HEK293T (cell line): ENCODE results near the gene SLAIN1.

Experiments used
- CTCF ChIA-PET: fragments of 350-600 bp; formaldehyde crosslinking; extraction: SDS; loops from one replicate; lab custom pipeline; 2021; ENCODE audit warnings: antibody characterized with exemption, inconsistent platforms; lab: Yijun Ruan, JAX
- POLR2A ChIA-PET: fragments of 350-600 bp; formaldehyde crosslinking; extraction: SDS; loops from one replicate; lab custom pipeline; 2020; ENCODE audit warnings: antibody characterized with exemption, inconsistent platforms; lab: Yijun Ruan, JAX
- DNase-seq: peaks from one replicate; pipeline ENCODE4 v3.0.0; 2012; ENCODE audit warnings: mixed read lengths; ENCODE audit errors: extremely low spot score
- ARNT ChIP-seq: fragments of 450-650 bp; IDR thresholded peaks from 2 replicates; pipeline ENCODE4 v1.6.1; 2017; ENCODE audit warnings: mild to moderate bottlenecking
- BHLHE40 ChIP-seq: fragments of 450-650 bp; IDR thresholded peaks from 2 replicates; pipeline ENCODE4 v1.6.1; 2016; ENCODE audit warnings: mild to moderate bottlenecking, moderate library complexity, borderline replicate concordance
- CTBP1 ChIP-seq: fragments of 450-650 bp; IDR thresholded peaks from 2 replicates; pipeline ENCODE4 v1.6.1; 2016; ENCODE audit warnings: borderline replicate concordance
- ELF4 ChIP-seq: fragments of 450-650 bp; IDR thresholded peaks from 2 replicates; pipeline ENCODE4 v1.6.1; 2017; ENCODE audit warnings: antibody characterized with exemption
- FOXA1 ChIP-seq: fragments of 450-650 bp; IDR thresholded peaks from 2 replicates; pipeline ENCODE4 v1.6.1; 2016; ENCODE audit warnings: mild to moderate bottlenecking
- FOXK2 ChIP-seq: fragments of 450-650 bp; IDR thresholded peaks from 2 replicates; pipeline ENCODE4 v1.6.1; 2016; ENCODE audit warnings: mild to moderate bottlenecking
- FOXM1 ChIP-seq: fragments of 450-650 bp; IDR thresholded peaks from 2 replicates; pipeline ENCODE4 v1.6.1; 2017; ENCODE audit warnings: mild to moderate bottlenecking, borderline replicate concordance
- HDGF ChIP-seq: fragments of 450-650 bp; IDR thresholded peaks from 2 replicates; pipeline ENCODE4 v1.6.1; 2017; ENCODE audit warnings: antibody characterized with exemption, borderline replicate concordance
- L3MBTL2 ChIP-seq: fragments of 450-650 bp; conservative IDR thresholded peaks from 2 replicates; pipeline ENCODE4 v1.6.1; 2016; ENCODE audit warnings: mild to moderate bottlenecking
- LEF1 ChIP-seq: fragments of 450-650 bp; IDR thresholded peaks from 2 replicates; pipeline ENCODE4 v1.6.1; 2017; ENCODE audit warnings: mild to moderate bottlenecking, borderline replicate concordance
- NFRKB ChIP-seq: fragments of 450-650 bp; IDR thresholded peaks from 2 replicates; pipeline ENCODE4 v1.6.1; 2016; ENCODE audit warnings: mild to moderate bottlenecking, moderate library complexity
- PKNOX1 ChIP-seq: fragments of 450-650 bp; IDR thresholded peaks from 2 replicates; pipeline ENCODE4 v1.6.1; 2016
- SP1 ChIP-seq: fragments of 450-650 bp; IDR thresholded peaks from 2 replicates; pipeline ENCODE4 v1.6.1; 2017
- SUZ12 ChIP-seq: fragments of 450-650 bp; IDR thresholded peaks from 2 replicates; pipeline ENCODE4 v1.6.1; 2016; ENCODE audit warnings: mild to moderate bottlenecking
- TARDBP ChIP-seq: fragments of 450-650 bp; IDR thresholded peaks from 2 replicates; pipeline ENCODE4 v1.6.1; 2016
- ZNF384 ChIP-seq: fragments of 450-650 bp; IDR thresholded peaks from 2 replicates; pipeline ENCODE4 v1.6.1; 2016

SLAIN1 gene

GRCh38 chr13:77806518-77806917 lies 109.0 kb downstream of the SLAIN1 start:
- CTCF ChIA-PET = interaction anchor here (0.6 kb wide), 1 partner anchor 10 kb away, joined by 3 read pairs; no protein-coding TSS in a partner anchor
- DNase-seq = no peak

GRCh38 chr13:77807431-77808135 lies 110.1 kb downstream of the SLAIN1 start:
- CTCF ChIA-PET = interaction anchor here (1.0 kb wide), 1 partner anchor 313 kb away, joined by 4 read pairs; no protein-coding TSS in a partner anchor
- TF ChIP-seq SUZ12 = no peak
- TF ChIP-seq SP1 = no peak
- TF ChIP-seq BHLHE40 = no peak
- TF ChIP-seq NFRKB = no peak
- TF ChIP-seq L3MBTL2 = no peak
- no peak for TF ChIP-seq CTBP1
- TF ChIP-seq LEF1 = no peak
- no peak for TF ChIP-seq HDGF
- no peak for DNase-seq
- POLR2A ChIA-PET = no interaction called here

More at GRCh38 chr13:77806518-77806917, 109.0 kb downstream of the SLAIN1 start:
- POLR2A ChIA-PET = no interaction called here
- no peak for TF ChIP-seq ELF4
- TF ChIP-seq BHLHE40 = no peak
- no peak for TF ChIP-seq L3MBTL2
- peak; percentile 62 for TF ChIP-seq PKNOX1
- no peak for TF ChIP-seq SP1
- TF ChIP-seq LEF1 = no peak
- TF ChIP-seq NFRKB = no peak

- POLR2A ChIA-PET = no interaction called here
- DNase-seq = peak; percentile 62
- CTCF ChIA-PET = interaction anchor here (0.6 to 1.5 kb wide), 5 partner anchors 20 to 1446 kb away, joined by 3 to 5 read pairs (median 4); no protein-coding TSS in a partner anchor
- TF ChIP-seq FOXK2 (no peak), ZNF384 (peak; percentile 89), TARDBP (no peak), BHLHE40 (no peak), ARNT (no peak)
These were observed 112.9 kb downstream of the SLAIN1 start for GRCh38 chr13:77810430-77810829.

GRCh38 chr13:77810878-77811277 lies 113.4 kb downstream of the SLAIN1 start:
- no peak for TF ChIP-seq LEF1
- ChIA-PET CTCF (interaction anchor here (0.6 to 1.5 kb wide), 5 partner anchors 19 to 1446 kb away, joined by 3 to 5 read pairs (median 3); no protein-coding TSS in a partner anchor), POLR2A (no interaction called here)
- DNase-seq = no peak

GRCh38 chr13:77811381-77811780 lies 113.9 kb downstream of the SLAIN1 start:
- DNase-seq = no peak
- ChIA-PET POLR2A (no interaction called here), CTCF (interaction anchor here (0.6 to 1.5 kb wide), 3 partner anchors 19 to 789 kb away, joined by 3 read pairs; no protein-coding TSS in a partner anchor)
- TF ChIP-seq ELF4 = no peak
- TF ChIP-seq FOXM1 = no peak

GRCh38 chr13:77811981-77812380 lies 114.5 kb downstream of the SLAIN1 start:
- DNase-seq = no peak
- TF ChIP-seq SP1 = no peak
- TF ChIP-seq FOXK2 = no peak
- TF ChIP-seq NFRKB = no peak
- TF ChIP-seq TARDBP = no peak
- no peak for TF ChIP-seq FOXA1
- TF ChIP-seq PKNOX1 = no peak
- ChIA-PET POLR2A (no interaction called here), CTCF (interaction anchor here (0.5 kb wide), 1 partner anchor 79 kb away, joined by 3 read pairs; no protein-coding TSS in a partner anchor)
